ENCODE results near the gene UBE3D.

Gene UBE3D

DNA sequence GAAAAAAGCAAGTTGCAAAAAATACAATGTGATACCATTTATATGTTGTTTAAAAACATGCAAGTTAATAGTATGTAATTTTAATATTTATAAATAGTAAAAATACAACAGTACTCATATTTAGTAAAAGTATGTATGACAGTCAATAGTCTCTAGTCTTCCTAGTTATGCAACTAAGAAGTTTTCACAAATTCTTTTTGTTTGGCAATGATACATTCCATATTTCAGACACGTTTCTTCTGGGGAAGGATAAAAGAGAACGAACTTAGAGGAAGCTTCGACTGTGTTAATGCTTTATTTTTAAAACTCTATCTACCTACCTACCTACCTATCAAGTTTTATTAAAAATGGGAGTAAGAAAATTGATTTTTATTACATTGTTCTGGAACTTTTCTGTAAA is 77.7 kb downstream of the UBE3D start:
- Histone ChIP-seq H3K27ac (no peak overlapping the region), H3K9ac (no peak overlapping the region), H3K4me3 (IDR thresholded peaks at IDR 0.05; ENCODE audit: insufficient read depth, low read depth, low read length) (no peak overlapping the region), H2AFZ (ENCODE audit: low read depth) (no peak overlapping the region), H3K4me1 (ENCODE audit: low read depth, poor library complexity, severe bottlenecking) (no peaks in the 10 kb centered on the region), H3K36me3 (ENCODE audit: insufficient read depth) (no peaks in the 10 kb centered on the region), H4K20me1 (ENCODE audit: insufficient read depth) (no peaks in the 10 kb centered on the region), H3K27me3 (ENCODE audit: insufficient read depth, low read depth) (no peaks in the 10 kb centered on the region), H3K79me2 (ENCODE audit: insufficient read depth, low read depth) (no peaks in the 10 kb centered on the region), H3K4me2 (no peak overlapping the region)
- TF ChIP-seq, protein P1, sequence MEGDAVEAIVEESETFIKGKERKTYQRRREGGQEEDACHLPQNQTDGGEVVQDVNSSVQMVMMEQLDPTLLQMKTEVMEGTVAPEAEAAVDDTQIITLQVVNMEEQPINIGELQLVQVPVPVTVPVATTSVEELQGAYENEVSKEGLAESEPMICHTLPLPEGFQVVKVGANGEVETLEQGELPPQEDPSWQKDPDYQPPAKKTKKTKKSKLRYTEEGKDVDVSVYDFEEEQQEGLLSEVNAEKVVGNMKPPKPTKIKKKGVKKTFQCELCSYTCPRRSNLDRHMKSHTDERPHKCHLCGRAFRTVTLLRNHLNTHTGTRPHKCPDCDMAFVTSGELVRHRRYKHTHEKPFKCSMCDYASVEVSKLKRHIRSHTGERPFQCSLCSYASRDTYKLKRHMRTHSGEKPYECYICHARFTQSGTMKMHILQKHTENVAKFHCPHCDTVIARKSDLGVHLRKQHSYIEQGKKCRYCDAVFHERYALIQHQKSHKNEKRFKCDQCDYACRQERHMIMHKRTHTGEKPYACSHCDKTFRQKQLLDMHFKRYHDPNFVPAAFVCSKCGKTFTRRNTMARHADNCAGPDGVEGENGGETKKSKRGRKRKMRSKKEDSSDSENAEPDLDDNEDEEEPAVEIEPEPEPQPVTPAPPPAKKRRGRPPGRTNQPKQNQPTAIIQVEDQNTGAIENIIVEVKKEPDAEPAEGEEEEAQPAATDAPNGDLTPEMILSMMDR (conservative IDR thresholded peaks at IDR 0.05; ENCODE audit: low read depth, low read length): no peak

DNA sequence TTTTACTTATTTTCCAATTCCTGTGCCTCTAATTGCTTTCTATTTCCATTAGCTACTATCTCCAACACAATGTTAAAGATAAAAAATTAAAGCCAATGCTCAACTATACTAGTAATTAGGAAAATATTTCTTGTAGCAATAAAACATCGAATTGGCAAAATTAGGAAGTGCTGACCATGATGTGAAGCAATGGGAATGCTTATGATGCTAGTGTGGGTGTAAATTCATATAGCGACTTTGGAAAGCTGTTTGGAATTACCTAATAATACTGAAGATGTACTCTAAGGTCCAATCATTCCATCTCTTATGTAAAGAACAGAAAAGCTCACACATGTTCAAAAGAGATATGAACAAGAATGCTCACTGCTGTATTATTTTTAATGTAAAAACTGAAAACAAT is 78.2 kb downstream of the UBE3D start:
- Histone ChIP-seq H3K4me3 (IDR thresholded peaks at IDR 0.05; ENCODE audit: insufficient read depth, low read depth, low read length) (no peak overlapping the region), H2AFZ (ENCODE audit: low read depth) (no peak overlapping the region), H3K27me3 (ENCODE audit: insufficient read depth, low read depth) (no peaks in the 10 kb centered on the region), H3K36me3 (ENCODE audit: insufficient read depth) (no peaks in the 10 kb centered on the region), H3K4me2 (no peak overlapping the region), H3K9ac (no peak overlapping the region), H3K79me2 (ENCODE audit: insufficient read depth, low read depth) (no peaks in the 10 kb centered on the region), H3K27ac (no peak overlapping the region), H3K4me1 (ENCODE audit: low read depth, poor library complexity, severe bottlenecking) (no peaks in the 10 kb centered on the region), H4K20me1 (ENCODE audit: insufficient read depth) (no peaks in the 10 kb centered on the region)
- TF ChIP-seq, protein P1 (conservative IDR thresholded peaks at IDR 0.05; ENCODE audit: low read depth, low read length): no peak

DNA sequence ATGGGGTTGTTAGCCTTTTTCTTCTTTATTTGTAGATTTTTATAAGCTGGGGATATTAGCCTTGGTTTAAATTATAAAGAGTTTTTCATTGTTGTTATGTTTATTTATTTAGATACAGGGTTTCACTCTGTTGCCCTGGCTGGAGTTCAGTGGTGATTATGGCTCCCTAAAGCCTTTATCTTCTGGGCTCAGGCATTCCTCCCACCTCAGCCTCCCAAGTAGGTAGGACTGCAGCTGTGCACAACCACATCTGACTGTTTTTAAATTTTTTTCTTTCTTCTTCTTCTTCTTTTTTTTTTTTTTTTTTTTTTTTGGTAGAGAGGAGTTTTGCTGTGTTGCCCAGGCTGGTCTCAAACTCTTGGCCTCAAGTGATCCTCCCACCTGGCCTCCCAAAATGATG is 80.9 kb downstream of the UBE3D start:
- Histone ChIP-seq H3K36me3 (ENCODE audit: insufficient read depth) (no peaks in the 10 kb centered on the region), H3K27me3 (ENCODE audit: insufficient read depth, low read depth) (no peaks in the 10 kb centered on the region), H3K4me2 (no peak overlapping the region), H3K79me2 (ENCODE audit: insufficient read depth, low read depth) (no peaks in the 10 kb centered on the region), H3K27ac (no peak overlapping the region), H2AFZ (ENCODE audit: low read depth) (no peak overlapping the region), H3K4me1 (ENCODE audit: low read depth, poor library complexity, severe bottlenecking) (no peaks in the 10 kb centered on the region), H3K4me3 (IDR thresholded peaks at IDR 0.05; ENCODE audit: insufficient read depth, low read depth, low read length) (no peak overlapping the region), H4K20me1 (ENCODE audit: insufficient read depth) (no peaks in the 10 kb centered on the region), H3K9ac (no peak overlapping the region)
- TF ChIP-seq, protein P1 (conservative IDR thresholded peaks at IDR 0.05; ENCODE audit: low read depth, low read length): no peak

DNA sequence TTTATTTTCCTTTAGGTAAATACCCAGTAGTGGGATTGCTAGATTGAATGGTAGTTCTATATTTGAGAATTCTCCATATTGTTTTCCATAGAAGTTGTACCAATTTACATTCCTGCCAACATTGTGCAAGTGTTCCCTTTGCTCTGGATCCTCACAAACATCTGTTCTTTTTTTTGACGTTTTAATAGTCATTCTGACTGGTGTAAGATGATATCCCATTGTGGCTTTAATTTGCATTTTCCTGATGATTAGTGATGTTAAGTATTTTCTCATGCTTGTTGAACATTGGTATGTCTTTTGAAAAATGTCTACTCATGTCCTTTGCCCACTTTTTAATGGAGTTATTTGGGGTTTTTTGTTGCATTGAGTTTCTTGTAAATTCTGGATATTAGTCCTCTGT is 85.6 kb downstream of the UBE3D start:
- Histone ChIP-seq H3K27ac (no peak overlapping the region), H3K27me3 (ENCODE audit: insufficient read depth, low read depth) (no peaks in the 10 kb centered on the region), H3K79me2 (ENCODE audit: insufficient read depth, low read depth) (no peaks in the 10 kb centered on the region), H3K36me3 (ENCODE audit: insufficient read depth) (no peaks in the 10 kb centered on the region), H3K4me3 (IDR thresholded peaks at IDR 0.05; ENCODE audit: insufficient read depth, low read depth, low read length) (no peak overlapping the region), H3K9ac (no peak overlapping the region), H4K20me1 (ENCODE audit: insufficient read depth) (no peaks in the 10 kb centered on the region), H3K4me2 (no peak overlapping the region), H3K4me1 (ENCODE audit: low read depth, poor library complexity, severe bottlenecking) (no peaks in the 10 kb centered on the region), H2AFZ (ENCODE audit: low read depth) (no peak overlapping the region)
- TF ChIP-seq, protein P1 (conservative IDR thresholded peaks at IDR 0.05; ENCODE audit: low read depth, low read length): no peak

DNA sequence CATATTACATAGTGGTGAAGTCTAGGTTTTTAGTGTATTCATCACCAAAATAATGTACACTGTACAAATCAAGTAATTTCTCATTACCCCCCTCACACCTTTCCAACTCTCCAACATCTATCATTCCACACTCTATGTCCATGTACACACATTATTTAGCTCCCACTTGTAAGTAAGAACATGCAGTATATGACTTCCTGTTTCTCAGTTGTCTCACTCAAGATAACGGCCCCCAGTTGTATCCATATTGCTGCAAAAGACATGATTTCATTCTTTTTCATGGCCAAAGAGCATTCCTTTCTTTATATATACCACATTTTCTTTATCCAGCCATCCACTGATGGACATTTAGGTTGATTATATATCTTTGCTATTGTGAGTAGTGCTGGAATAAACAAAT is 86.0 kb downstream of the UBE3D start:
- Histone ChIP-seq H3K27me3 (ENCODE audit: insufficient read depth, low read depth) (no peaks in the 10 kb centered on the region), H3K9ac (no peak overlapping the region), H2AFZ (ENCODE audit: low read depth) (no peak overlapping the region), H3K36me3 (ENCODE audit: insufficient read depth) (no peaks in the 10 kb centered on the region), H3K79me2 (ENCODE audit: insufficient read depth, low read depth) (no peaks in the 10 kb centered on the region), H3K27ac (no peak overlapping the region), H3K4me1 (ENCODE audit: low read depth, poor library complexity, severe bottlenecking) (no peaks in the 10 kb centered on the region), H3K4me3 (IDR thresholded peaks at IDR 0.05; ENCODE audit: insufficient read depth, low read depth, low read length) (no peak overlapping the region), H4K20me1 (ENCODE audit: insufficient read depth) (no peaks in the 10 kb centered on the region), H3K4me2 (no peak overlapping the region)
- TF ChIP-seq, protein P1 (conservative IDR thresholded peaks at IDR 0.05; ENCODE audit: low read depth, low read length): no peak

Measured in KMS-11 (cell line).